GM08714 (cell line): ENCODE data around the gene PSIP1.
"Not testable (repeated sequence)": the region's sequence is repeated elsewhere in the genome, so short reads cannot be mapped to it uniquely, and the experiment has no call there.

ENCODE experiments used
- H3K4me3 ChIP-seq: fragments of 200-500 bp; sonication (Bioruptor generic); 2 replicates; pipeline ENCODE4 v1.5.1; 2014; ENCODE audit warnings: mild to moderate bottlenecking, low read length, inconsistent platforms
- ZNF274 ChIP-seq: IDR thresholded peaks from 2 replicates; pipeline ENCODE4 v1.6.1; 2012; ENCODE audit warnings: mild to moderate bottlenecking, low read depth, low read length

PSIP1 gene

GRCh38 chr9:15510789-15511575 lies at the start of gene PSIP1:
TSS of gene PSIP1 (minus strand) at chr9:15510970. CDS start at chr9:15510188, 782 bp downstream.
- peak within 1 kb of the TSS; percentile 100 for H3K4me3 ChIP-seq
- TF ChIP-seq ZNF274 = no peak

- TF ChIP-seq ZNF274 = no peak
- H3K4me3 ChIP-seq = peak overlapping the region; percentile 58
Observed at GRCh38 chr9:15553528-15553898, 42.7 kb upstream of the PSIP1 start.

- TF ChIP-seq ZNF274 = no peak
- H3K4me3 ChIP-seq = peak within 1 kb of the TSS; percentile 58
Observed at GRCh38 chr9:15552636-15553527, 42.1 kb upstream of the PSIP1 start, which contains the start of gene CCDC171. TSS of gene CCDC171 (plus strand) at chr9:15553043. CDS start at chr9:15564089, 11,046 bp downstream.

- TF ChIP-seq ZNF274 = no peak
- H3K4me3 ChIP-seq = no peak overlapping the region
Observed at GRCh38 chr9:15549611-15550010, 38.8 kb upstream of the PSIP1 start.

- no peak overlapping the region for H3K4me3 ChIP-seq
- TF ChIP-seq ZNF274 = no peak
Observed at GRCh38 chr9:15543047-15543813, 32.5 kb upstream of the PSIP1 start.

GRCh38 chr9:15542624-15543023 lies 31.9 kb upstream of the PSIP1 start:
- TF ChIP-seq ZNF274 = no peak
- H3K4me3 ChIP-seq = no peak overlapping the region

- no peak for TF ChIP-seq ZNF274
- no peak overlapping the region for H3K4me3 ChIP-seq
Observed at GRCh38 chr9:15541872-15542271, 31.1 kb upstream of the PSIP1 start.

- no peak overlapping the region for H3K4me3 ChIP-seq
- no peak for TF ChIP-seq ZNF274
Observed at GRCh38 chr9:15531380-15531779, 20.6 kb upstream of the PSIP1 start.

- TF ChIP-seq ZNF274 = no peak
- no peak overlapping the region; the same call in 1 of the 2 replicates for H3K4me3 ChIP-seq
Observed at GRCh38 chr9:15529566-15530324, 19.0 kb upstream of the PSIP1 start.

GRCh38 chr9:15527035-15527434 lies 16.3 kb upstream of the PSIP1 start:
- H3K4me3 ChIP-seq = not testable (repeated sequence)

GRCh38 chr9:15525958-15526357 lies 15.2 kb upstream of the PSIP1 start:
- H3K4me3 ChIP-seq = no peak overlapping the region
- TF ChIP-seq ZNF274 = no peak

GRCh38 chr9:15524845-15525455 lies 14.2 kb upstream of the PSIP1 start:
- TF ChIP-seq ZNF274 = no peak
- H3K4me3 ChIP-seq = no peak overlapping the region

GRCh38 chr9:15522130-15522755 lies 11.5 kb upstream of the PSIP1 start:
- no peak for TF ChIP-seq ZNF274
- H3K4me3 ChIP-seq = no peak overlapping the region

GRCh38 chr9:15521254-15521653 lies 10.5 kb upstream of the PSIP1 start:
- no peak for TF ChIP-seq ZNF274
- no peak overlapping the region for H3K4me3 ChIP-seq
